Thyroid gland (tissue), 4 donors: ENCODE measurements around the gene FAAP24. TPM values are rescaled to one million over a fixed set of nuclear protein-coding genes. Genes with fewer than 3 reads are reported as not detected.
"Not testable (repeated sequence)": the region's sequence is repeated elsewhere in the genome, so short reads cannot be mapped to it uniquely, and the experiment has no call there.

Source experiments
- DNase-seq, 2 donors: peaks; one replicate each; pipeline ENCODE4 v3.0.0-alpha.2; 2019
- H3K27ac ChIP-seq, 3 donors: fragments of 200-600 bp; sonication (generic); 1 replicate in 2 of 3; 2 replicates in 1 of 3; pipeline ENCODE4 v1.5.1; 2016 to 2019; ENCODE audit warnings: mild to moderate bottlenecking in 1 of 3, moderate library complexity in 1 of 3
- H3K27me3 ChIP-seq: fragments of 200-600 bp; sonication (generic); one replicate; pipeline ENCODE4 v1.5.1; 2019
- H3K36me3 ChIP-seq, 2 donors: fragments of 200-600 bp; sonication (generic); one replicate each; pipeline ENCODE4 v1.5.1; 2016 to 2019
- H3K4me1 ChIP-seq, 2 donors: fragments of 200-600 bp; sonication (generic); one replicate each; pipeline ENCODE4 v1.5.1; 2017 to 2019
- H3K4me3 ChIP-seq, 3 donors: fragments of 200-600 bp; sonication (generic); replicated peaks in 1 of 3; 1 replicate in 2 of 3; 2 replicates in 1 of 3; pipeline ENCODE4 v1.5.1; 2016; ENCODE audit warnings: mild to moderate bottlenecking in 1 of 3
- H3K9me3 ChIP-seq: fragments of 200-600 bp; sonication (generic); one replicate; pipeline ENCODE4 v1.5.1; 2017
- POLR2A ChIP-seq, 2 donors: fragments of 450-650 bp; IDR thresholded peaks; one replicate each; pipeline ENCODE4 v1.6.1; 2017; ENCODE audit warnings: antibody characterized with exemption in 2 of 2, mild to moderate bottlenecking in 2 of 2, moderate library complexity in 1 of 2
- WGBS, 2 donors: methylation state at CpG; one replicate each; pipeline ENCODE4 v1.1.5; 2017; 5-methylcytosine and 5-hydroxymethylcytosine counted together
- intact Hi-C: fragments of 100-400 bp; cut with DNase I; formaldehyde crosslinking; loops from one replicate; pipeline ENCODE4 v1.15.1; 2023
- total RNA-seq, 4 donors: library from RNA; depleted of rRNA; stranded (reverse); fragments of >200 nt; gene quantifications; one replicate each; pipeline ENCODE4 v1.2.3, GENCODE V29; 2016
- TF ChIP-seq, protein P1 (sequence below), 6 experiments: fragments of 200-600 bp in 3 of 6; fragments of 450-650 bp in 3 of 6; sonication (generic) in 3 of 6; IDR thresholded peaks; one replicate each; pipeline ENCODE4 v1.5.1; 2016 to 2019; ENCODE audit warnings: antibody characterized with exemption in 6 of 6, mild to moderate bottlenecking in 2 of 6, inconsistent platforms in 1 of 6, moderate library complexity in 1 of 6

Gene FAAP24
- total RNA-seq, 4 donors from 2014 or later, result 0.40 to 1.7 (median 0.94) TPM

- Histone ChIP-seq H3K9me3 (no peaks in the 10 kb centered on the region), H3K4me3 (no peak overlapping the region), H3K4me1 (peaks cover 8 to 15% of the 10 kb centered on the region in 2 donors), H3K36me3 (no peaks in the 10 kb centered on the region), H3K27me3 (no peaks in the 10 kb centered on the region), H3K27ac (no peak overlapping the region)
- DNase-seq, result no peak
- intact Hi-C loops, result no loop called here
- 96 to 97% methylated on average over 4 of the region's 4 CpGs for WGBS, 2 donors
- TF ChIP-seq, protein P1, sequence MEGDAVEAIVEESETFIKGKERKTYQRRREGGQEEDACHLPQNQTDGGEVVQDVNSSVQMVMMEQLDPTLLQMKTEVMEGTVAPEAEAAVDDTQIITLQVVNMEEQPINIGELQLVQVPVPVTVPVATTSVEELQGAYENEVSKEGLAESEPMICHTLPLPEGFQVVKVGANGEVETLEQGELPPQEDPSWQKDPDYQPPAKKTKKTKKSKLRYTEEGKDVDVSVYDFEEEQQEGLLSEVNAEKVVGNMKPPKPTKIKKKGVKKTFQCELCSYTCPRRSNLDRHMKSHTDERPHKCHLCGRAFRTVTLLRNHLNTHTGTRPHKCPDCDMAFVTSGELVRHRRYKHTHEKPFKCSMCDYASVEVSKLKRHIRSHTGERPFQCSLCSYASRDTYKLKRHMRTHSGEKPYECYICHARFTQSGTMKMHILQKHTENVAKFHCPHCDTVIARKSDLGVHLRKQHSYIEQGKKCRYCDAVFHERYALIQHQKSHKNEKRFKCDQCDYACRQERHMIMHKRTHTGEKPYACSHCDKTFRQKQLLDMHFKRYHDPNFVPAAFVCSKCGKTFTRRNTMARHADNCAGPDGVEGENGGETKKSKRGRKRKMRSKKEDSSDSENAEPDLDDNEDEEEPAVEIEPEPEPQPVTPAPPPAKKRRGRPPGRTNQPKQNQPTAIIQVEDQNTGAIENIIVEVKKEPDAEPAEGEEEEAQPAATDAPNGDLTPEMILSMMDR (IDR thresholded peaks at IDR 0.05), result no peak
- TF ChIP-seq POLR2A (IDR thresholded peaks at IDR 0.05), result no peak
These were observed 28.9 kb downstream of the FAAP24 start for GRCh38 chr19:33000910-33001309.

DNA sequence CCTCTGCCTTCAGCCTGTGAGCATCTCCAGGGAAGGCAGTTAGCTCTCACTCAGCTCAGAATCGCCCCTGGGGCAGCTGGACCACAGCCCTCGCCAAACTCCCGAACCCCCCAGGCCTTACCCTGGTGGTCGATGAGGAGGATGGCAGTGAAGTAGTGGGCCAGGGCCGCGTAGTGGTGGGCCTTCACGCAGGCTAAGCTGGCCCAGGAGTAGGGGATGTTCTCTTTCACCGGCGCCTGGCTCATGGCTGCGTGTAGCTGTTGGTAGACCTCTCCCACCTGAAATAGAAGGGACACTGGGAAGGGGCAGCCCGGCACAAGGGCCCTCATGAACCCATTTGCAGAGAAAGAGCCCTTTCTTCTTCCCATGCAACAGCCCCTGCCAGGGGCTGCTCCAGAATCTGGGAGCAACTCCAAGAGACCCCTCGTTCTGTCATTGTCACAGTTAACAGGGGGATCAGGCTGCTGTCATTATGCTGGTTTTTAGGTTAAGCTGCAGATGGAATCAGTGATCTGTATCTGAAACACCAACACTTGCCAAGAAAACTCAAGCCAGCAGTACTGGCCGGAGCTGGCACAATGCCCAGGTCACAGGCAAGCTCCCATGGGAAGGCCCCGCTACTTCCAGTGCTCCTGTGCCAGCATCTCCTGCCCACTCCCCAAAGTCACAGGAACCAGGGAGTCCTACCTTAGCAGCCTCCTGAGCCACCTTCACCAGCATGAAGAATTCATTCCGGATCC, 30.3 kb downstream of the FAAP24 start:
- H3K4me3 ChIP-seq, intact Hi-C loops: not testable (repeated sequence)
- H3K4me1 ChIP-seq, result peaks cover 8 to 15% of the 10 kb centered on the region in 2 donors

GRCh38 chr19:33003424-33004024, 31.5 kb downstream of the FAAP24 start:
- H3K27me3 ChIP-seq, H3K4me3 ChIP-seq, H3K36me3 ChIP-seq, DNase-seq, H3K9me3 ChIP-seq, intact Hi-C loops: not testable (repeated sequence)
- 65 to 67% methylated on average over 6 of the region's 6 CpGs for WGBS, 2 donors
- Histone ChIP-seq H3K27ac (peak overlapping the region in 1 of 3 donors; percentile 25), H3K4me1 (peaks cover 8 to 15% of the 10 kb centered on the region in 2 donors)

More for the DNA sequence above, 30.3 kb downstream of the FAAP24 start:
- not testable (repeated sequence) for H3K9me3 ChIP-seq, H3K27me3 ChIP-seq, H3K36me3 ChIP-seq
- H3K27ac ChIP-seq, result peak overlapping the region in 2 of 3 donors; percentile 32 to 62
- 33 to 34% methylated on average over 5 to 15 of the region's 15 CpGs for WGBS, 2 donors
- DNase-seq, result peak; percentile 80 to 82

DNA sequence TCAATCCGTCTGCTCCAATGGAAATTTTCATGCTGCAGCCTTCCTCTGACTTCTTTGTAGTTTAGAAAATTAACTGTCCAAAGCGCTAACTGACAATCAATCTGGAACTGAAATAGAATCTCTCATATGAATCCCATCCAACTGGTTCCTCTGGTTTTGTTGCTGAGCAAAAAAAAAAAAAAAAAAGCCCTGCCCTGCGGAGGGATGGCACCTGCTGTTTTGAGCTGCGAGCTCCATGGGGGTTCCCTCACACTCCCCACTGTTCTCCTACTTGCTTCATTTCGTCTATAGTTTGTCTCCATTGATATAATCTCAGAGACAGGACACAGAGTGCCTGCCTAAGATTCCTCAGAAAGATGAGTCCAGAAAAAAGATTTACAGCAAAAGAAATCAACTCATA, 33.4 kb downstream of the FAAP24 start:
- no peak for DNase-seq
- Histone ChIP-seq H3K27ac (no peak overlapping the region), H3K27me3 (no peaks in the 10 kb centered on the region), H3K36me3 (no peaks in the 10 kb centered on the region), H3K4me3 (no peak overlapping the region), H3K4me1 (peaks cover 8 to 15% of the 10 kb centered on the region in 2 donors), H3K9me3 (no peaks in the 10 kb centered on the region)
- TF ChIP-seq POLR2A (IDR thresholded peaks at IDR 0.05), result no peak
- TF ChIP-seq, protein P1 (IDR thresholded peaks at IDR 0.05), result no peak
- WGBS, 2 donors, result 34 to 37% methylated on average over 5 of the region's 5 CpGs
- intact Hi-C loops, result no loop called here

DNA sequence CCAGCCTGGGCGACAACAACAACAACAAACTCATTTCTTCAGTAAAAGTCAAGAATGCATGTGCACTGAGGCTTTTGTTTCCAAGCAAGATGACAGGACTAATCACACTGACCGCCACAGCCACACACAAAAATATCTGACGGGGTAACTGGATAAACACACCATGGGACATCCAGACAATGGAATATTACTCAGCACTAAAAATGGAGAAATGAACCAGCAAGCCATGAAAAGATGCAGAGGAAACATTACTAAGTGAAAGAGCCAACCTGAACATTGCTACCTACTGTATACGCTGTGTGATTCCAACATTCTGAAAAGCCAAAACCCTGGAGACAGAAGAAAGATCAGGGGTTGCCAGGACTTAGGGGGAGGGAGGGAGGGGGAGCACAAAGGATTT, 36.7 kb downstream of the FAAP24 start:
- intact Hi-C loops, result no loop called here
- WGBS, 2 donors, result 94 to 99% methylated on average over 4 of the region's 4 CpGs
- DNase-seq, result no peak

DNA sequence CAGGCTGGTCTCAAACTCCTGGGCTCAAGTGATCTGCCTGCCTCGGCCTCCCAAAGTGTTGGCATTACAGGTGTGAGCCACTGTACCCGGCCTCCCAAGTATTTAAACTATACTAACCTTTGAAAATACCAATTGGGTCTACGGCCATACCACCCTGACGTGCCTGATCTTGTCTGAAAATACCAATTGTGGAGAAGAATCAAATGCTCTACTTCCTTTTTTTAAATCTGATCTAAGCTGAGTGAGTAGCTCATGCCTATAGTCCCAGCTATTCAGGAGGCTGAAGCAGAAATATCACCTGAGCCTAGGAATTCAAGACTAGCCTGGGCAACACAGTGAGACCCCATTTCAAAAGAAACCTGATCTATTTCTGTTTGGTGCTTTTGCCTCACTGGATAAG, 38.8 kb downstream of the FAAP24 start:
- 97% methylated on average over 4 of the region's 4 CpGs for WGBS, 2 donors
- H3K27me3 ChIP-seq, result not testable (repeated sequence)

More for the DNA sequence above, 36.7 kb downstream of the FAAP24 start:
- no peaks in the 10 kb centered on the region for H3K9me3 ChIP-seq
- TF ChIP-seq, protein P1 (IDR thresholded peaks at IDR 0.05), result no peak
- TF ChIP-seq POLR2A (IDR thresholded peaks at IDR 0.05), result no peak
- H3K4me1 ChIP-seq, result peaks cover 0 to 3% of the 10 kb centered on the region in 2 donors
- no peak overlapping the region for H3K4me3 ChIP-seq
- H3K27ac ChIP-seq, result no peak overlapping the region
- peaks cover 0 to 10% of the 10 kb centered on the region in 2 donors for H3K36me3 ChIP-seq
- no peaks in the 10 kb centered on the region for H3K27me3 ChIP-seq

More for the DNA sequence above, 38.8 kb downstream of the FAAP24 start:
- H3K9me3 ChIP-seq, H3K4me1 ChIP-seq, DNase-seq, H3K27ac ChIP-seq, H3K36me3 ChIP-seq, intact Hi-C loops, H3K4me3 ChIP-seq: not testable (repeated sequence)
